ENCODE data around the gene EFNA3.

Gene EFNA3

GRCh38 chr1:155040358-155041093 is 38.1 kb upstream of the EFNA3 start:
- DNase-seq (ENCODE audit: low spot score): no peak
- Mint-ChIP-seq H3K4me3 (no peak overlapping the region), H3K27me3 (ENCODE audit: low read depth) (peaks cover 12% of the 10 kb centered on the region), H3K9me3 (no peaks in the 10 kb centered on the region), H3K36me3 (ENCODE audit: low read depth) (no peaks in the 10 kb centered on the region), H3K27ac (no peak overlapping the region), H3K4me1 (ENCODE audit: low read depth) (peaks cover 9% of the 10 kb centered on the region)

DNA sequence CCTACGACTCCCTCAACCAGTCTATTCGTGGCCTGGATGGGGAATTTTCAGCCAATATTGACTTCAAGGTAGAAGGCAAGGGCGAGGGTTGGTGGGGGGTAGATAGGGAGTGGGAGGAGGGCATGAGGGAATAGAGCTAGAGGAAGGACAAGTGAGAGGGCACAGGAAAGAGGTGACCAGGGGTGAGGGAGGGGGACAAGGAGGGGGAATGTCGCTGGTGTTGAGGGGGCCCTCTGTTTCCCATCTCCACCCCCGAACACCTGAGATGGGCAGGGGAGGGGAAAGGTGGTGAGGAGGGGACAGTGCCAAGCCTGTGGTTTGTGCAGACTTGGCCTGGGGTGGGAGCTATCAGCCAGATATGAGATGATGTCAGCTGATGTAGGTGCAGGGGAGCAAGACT is 35.8 kb upstream of the EFNA3 start:
- peaks cover 12% of the 10 kb centered on the region for H3K27me3 Mint-ChIP-seq (ENCODE audit: low read depth)
- H3K27ac Mint-ChIP-seq: no peak overlapping the region
- H3K4me1 Mint-ChIP-seq (ENCODE audit: low read depth): peaks cover 9% of the 10 kb centered on the region
- H3K4me3 Mint-ChIP-seq: no peak overlapping the region
- no peaks in the 10 kb centered on the region for H3K9me3 Mint-ChIP-seq
- H3K36me3 Mint-ChIP-seq (ENCODE audit: low read depth): no peaks in the 10 kb centered on the region
- DNase-seq (ENCODE audit: low spot score): no peak

- DNase-seq (ENCODE audit: low spot score): no peak
- Mint-ChIP-seq H3K4me1 (ENCODE audit: low read depth) (peaks cover 9% of the 10 kb centered on the region), H3K36me3 (ENCODE audit: low read depth) (no peaks in the 10 kb centered on the region), H3K27ac (no peak overlapping the region), H3K27me3 (ENCODE audit: low read depth) (peaks cover 7% of the 10 kb centered on the region), H3K9me3 (no peaks in the 10 kb centered on the region), H3K4me3 (no peak overlapping the region)
These were observed 35.3 kb upstream of the EFNA3 start for GRCh38 chr1:155043301-155043702.

DNA sequence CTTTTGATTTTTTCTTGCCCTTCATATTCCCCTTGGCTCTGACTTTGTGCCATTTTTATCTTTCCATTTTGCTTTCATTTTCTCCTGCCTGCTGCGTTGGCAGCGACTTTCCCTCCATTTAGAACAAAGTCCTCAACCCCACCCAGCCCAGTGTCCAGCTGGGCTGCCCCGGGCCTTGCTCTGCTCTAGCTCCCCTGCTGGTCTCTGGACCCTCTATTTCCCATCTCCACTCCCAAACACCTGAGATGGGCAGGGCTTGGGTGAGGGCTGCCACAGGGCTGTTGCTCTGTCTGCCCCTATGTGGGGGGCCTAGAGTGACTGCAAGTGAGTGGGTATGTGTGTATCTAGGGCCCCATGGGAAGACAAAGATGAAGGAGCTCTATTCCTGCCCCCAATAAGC is 34.8 kb upstream of the EFNA3 start:
- H3K4me1 Mint-ChIP-seq (ENCODE audit: low read depth): peaks cover 9% of the 10 kb centered on the region
- H3K27ac Mint-ChIP-seq: no peak overlapping the region
- no peaks in the 10 kb centered on the region for H3K9me3 Mint-ChIP-seq
- no peaks in the 10 kb centered on the region for H3K36me3 Mint-ChIP-seq (ENCODE audit: low read depth)
- H3K4me3 Mint-ChIP-seq: no peak overlapping the region
- DNase-seq (ENCODE audit: low spot score): no peak
- H3K27me3 Mint-ChIP-seq (ENCODE audit: low read depth): peaks cover 4% of the 10 kb centered on the region

DNA sequence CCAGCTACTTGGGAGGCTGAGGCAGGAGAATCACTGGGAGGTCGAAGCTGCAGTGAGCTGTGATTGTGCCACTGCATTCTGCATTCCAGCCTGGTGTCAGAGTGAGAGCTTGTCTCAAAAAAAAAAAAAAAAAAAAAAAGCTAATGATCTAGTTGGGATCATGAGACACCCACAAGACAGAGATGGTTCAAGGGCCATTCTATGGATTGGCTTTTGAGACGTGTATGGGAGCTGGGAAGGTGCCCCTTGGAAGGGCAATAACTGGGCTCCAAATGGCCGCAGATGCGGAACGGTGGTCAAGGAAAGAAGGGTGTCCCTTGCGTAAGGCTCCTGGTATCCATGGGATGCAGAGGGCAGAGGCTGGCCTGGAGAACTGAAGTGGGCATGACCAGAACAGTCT is 34.3 kb upstream of the EFNA3 start:
- Mint-ChIP-seq H3K27ac (no peak overlapping the region), H3K4me3 (no peak overlapping the region), H3K27me3 (ENCODE audit: low read depth) (peaks cover 4% of the 10 kb centered on the region), H3K36me3 (ENCODE audit: low read depth) (no peaks in the 10 kb centered on the region), H3K9me3 (no peaks in the 10 kb centered on the region), H3K4me1 (ENCODE audit: low read depth) (peaks cover 9% of the 10 kb centered on the region)
- DNase-seq (ENCODE audit: low spot score): no peak

DNA sequence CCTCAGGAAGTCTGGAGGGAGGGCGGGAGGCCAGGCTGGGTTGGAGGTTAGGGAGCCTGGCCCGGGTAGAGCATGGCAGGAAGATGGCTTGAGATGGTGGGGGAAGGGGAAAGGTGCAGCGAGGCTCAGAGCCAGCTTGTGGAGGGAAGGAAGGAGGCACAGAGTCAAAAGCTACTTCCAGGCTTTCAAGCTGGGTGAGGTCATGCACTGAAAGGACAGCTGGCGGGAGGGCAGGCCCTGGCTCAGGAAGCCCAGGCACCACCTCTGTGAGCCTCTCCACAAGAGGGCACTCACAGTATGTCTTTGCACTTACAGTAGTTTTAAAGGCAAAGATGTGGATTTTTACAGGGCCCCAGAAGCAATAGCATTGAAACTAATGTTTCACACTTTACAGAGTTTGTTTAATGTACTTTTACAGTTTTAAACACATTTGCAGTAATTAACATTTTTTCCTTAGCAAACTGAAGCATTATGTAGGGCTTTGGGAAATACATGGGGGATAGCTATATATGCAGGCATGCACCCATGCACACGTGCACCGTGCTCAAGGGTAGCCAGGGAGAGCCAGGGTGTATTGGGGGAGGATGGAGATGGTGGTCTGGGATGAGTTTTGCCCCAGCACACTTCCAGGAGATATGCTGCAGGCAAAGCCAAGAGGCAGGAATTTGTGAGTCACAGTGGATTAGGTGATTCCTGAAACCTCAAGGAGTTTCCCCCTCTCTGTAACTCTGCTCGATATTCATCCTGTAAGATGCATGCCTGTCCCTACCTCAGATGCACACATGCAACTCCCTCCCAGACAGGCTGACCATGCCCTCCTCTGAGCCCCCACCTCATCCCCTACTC is 33.6 kb upstream of the EFNA3 start:
- H3K9me3 Mint-ChIP-seq: no peaks in the 10 kb centered on the region
- H3K4me1 Mint-ChIP-seq (ENCODE audit: low read depth): peaks cover 11% of the 10 kb centered on the region
- no peak overlapping the region for H3K4me3 Mint-ChIP-seq
- H3K27me3 Mint-ChIP-seq (ENCODE audit: low read depth): peaks cover 4% of the 10 kb centered on the region
- DNase-seq (ENCODE audit: low spot score): peak; percentile 57
- no peaks in the 10 kb centered on the region for H3K36me3 Mint-ChIP-seq (ENCODE audit: low read depth)
- peak overlapping the region; percentile 18 for H3K27ac Mint-ChIP-seq

GRCh38 chr1:155048449-155049334 is 29.9 kb upstream of the EFNA3 start:
- no peaks in the 10 kb centered on the region for H3K9me3 Mint-ChIP-seq
- peaks cover 29% of the 10 kb centered on the region for H3K4me1 Mint-ChIP-seq (ENCODE audit: low read depth)
- no peaks in the 10 kb centered on the region for H3K36me3 Mint-ChIP-seq (ENCODE audit: low read depth)
- H3K4me3 Mint-ChIP-seq: no peak overlapping the region
- no peak for DNase-seq (ENCODE audit: low spot score)
- no peak overlapping the region for H3K27ac Mint-ChIP-seq
- H3K27me3 Mint-ChIP-seq (ENCODE audit: low read depth): no peaks in the 10 kb centered on the region

- H3K27me3 Mint-ChIP-seq (ENCODE audit: low read depth): no peaks in the 10 kb centered on the region
- no peak for DNase-seq (ENCODE audit: low spot score)
- H3K9me3 Mint-ChIP-seq: no peaks in the 10 kb centered on the region
- H3K4me1 Mint-ChIP-seq (ENCODE audit: low read depth): peaks cover 23% of the 10 kb centered on the region
- peak overlapping the region; percentile 85 for H3K4me3 Mint-ChIP-seq
- no peaks in the 10 kb centered on the region for H3K36me3 Mint-ChIP-seq (ENCODE audit: low read depth)
- H3K27ac Mint-ChIP-seq: peak overlapping the region; percentile 85
These were observed 28.7 kb upstream of the EFNA3 start for GRCh38 chr1:155049651-155050559.

GRCh38 chr1:155050560-155051341 is 27.9 kb upstream of the EFNA3 start, which contains the start of gene ADAM15:
Gene ADAM15, plus strand, starts transcription at chr1:155051316. Its CDS starts 71 bp downstream, at chr1:155051387.
- Mint-ChIP-seq H3K27ac (peak within 1 kb of the TSS; percentile 85), H3K9me3 (no peaks in the 10 kb centered on the region), H3K27me3 (ENCODE audit: low read depth) (no peaks in the 10 kb centered on the region), H3K4me3 (peak within 1 kb of the TSS; percentile 88), H3K36me3 (ENCODE audit: low read depth) (peaks cover 3% of the 10 kb centered on the region), H3K4me1 (ENCODE audit: low read depth) (peaks cover 19% of the 10 kb centered on the region)
- peak; percentile 82 for DNase-seq (ENCODE audit: low spot score)

- H3K4me1 Mint-ChIP-seq (ENCODE audit: low read depth): peaks cover 19% of the 10 kb centered on the region
- H3K27ac Mint-ChIP-seq: no peak overlapping the region
- H3K27me3 Mint-ChIP-seq (ENCODE audit: low read depth): no peaks in the 10 kb centered on the region
- no peak for DNase-seq (ENCODE audit: low spot score)
- H3K9me3 Mint-ChIP-seq: no peaks in the 10 kb centered on the region
- H3K36me3 Mint-ChIP-seq (ENCODE audit: low read depth): peaks cover 3% of the 10 kb centered on the region
- peak overlapping the region; percentile 88 for H3K4me3 Mint-ChIP-seq
These were observed 27.3 kb upstream of the EFNA3 start for GRCh38 chr1:155051342-155051776.

GRCh38 chr1:155051777-155052398 is 26.7 kb upstream of the EFNA3 start:
- Mint-ChIP-seq H3K27ac (peak overlapping the region; percentile 70), H3K4me3 (peak overlapping the region; percentile 88), H3K36me3 (ENCODE audit: low read depth) (peaks cover 3% of the 10 kb centered on the region), H3K27me3 (ENCODE audit: low read depth) (no peaks in the 10 kb centered on the region), H3K9me3 (no peaks in the 10 kb centered on the region), H3K4me1 (ENCODE audit: low read depth) (peaks cover 19% of the 10 kb centered on the region)
- peak; percentile 30 for DNase-seq (ENCODE audit: low spot score)
